Activated CD4-positive, alpha-beta memory T cell treated with anti-CD3 and anti-CD28 coated beads for 36 hours (primary cell): ENCODE measurements around the gene APBA2. TPM values are rescaled to one million over a fixed set of nuclear protein-coding genes. Genes with fewer than 3 reads are reported as not detected.
A peak's percentile ranks its signal among the peaks of the same experiment; 100 is the strongest.
"Not testable (repeated sequence)": the region's sequence is repeated elsewhere in the genome, so short reads cannot be mapped to it uniquely, and the experiment has no call there.

Experiments
- CTCF ChIA-PET: fragments of 350-600 bp; sonication (Branson Sonifier 250); formaldehyde crosslinking; loops from one replicate; lab custom pipeline; 2021; ENCODE audit warnings: antibody characterized with exemption, inconsistent platforms; lab: Charles Lee
- POLR2A ChIA-PET: fragments of 350-600 bp; sonication (Branson Sonifier 250); formaldehyde crosslinking; loops from one replicate; lab custom pipeline; 2021; ENCODE audit warnings: antibody characterized with exemption; lab: Charles Lee
- DNase-seq: peaks from one replicate; pipeline ENCODE4 v3.0.0-alpha.2; 2020
- H3K27ac Mint-ChIP-seq: one replicate; pipeline ENCODE4 v1.8.0; 2021; ENCODE audit warnings: mixed read lengths
- H3K27me3 Mint-ChIP-seq: one replicate; pipeline ENCODE4 v1.8.0; 2021; ENCODE audit warnings: mixed read lengths
- H3K36me3 Mint-ChIP-seq: one replicate; pipeline ENCODE4 v1.8.0; 2021; ENCODE audit warnings: mixed read lengths
- H3K4me1 Mint-ChIP-seq: one replicate; pipeline ENCODE4 v1.8.0; 2021; ENCODE audit warnings: low read depth, mixed read lengths
- H3K4me3 Mint-ChIP-seq: one replicate; pipeline ENCODE4 v1.8.0; 2021; ENCODE audit warnings: mild to moderate bottlenecking, mixed read lengths
- H3K9me3 Mint-ChIP-seq: one replicate; pipeline ENCODE4 v1.8.0; 2021; ENCODE audit warnings: mixed read lengths
- intact Hi-C: fragments of 100-400 bp; cut with micrococcal nuclease; formaldehyde crosslinking; loops from one replicate; pipeline ENCODE4 v1.15.1; 2023
- total RNA-seq, 2 experiments: library from RNA; stranded (reverse); gene quantifications; one replicate each; pipeline ENCODE4 v1.2.3, GENCODE V29; 2021

The APBA2 gene
- total RNA-seq, 2 experiments from 2014 or later = 6.4 to 8.9 TPM

GRCh38 chr15:29044503-29044901 lies 158.7 kb downstream of the APBA2 start:
- Mint-ChIP-seq H3K4me3 (no peak overlapping the region), H3K27me3 (no peaks in the 10 kb centered on the region), H3K9me3 (no peaks in the 10 kb centered on the region), H3K4me1 (peaks cover 22% of the 10 kb centered on the region), H3K27ac (no peak overlapping the region), H3K36me3 (no peaks in the 10 kb centered on the region)
- ChIA-PET CTCF (interaction anchor here (0.9 to 1.0 kb wide), 2 partner anchors 14 to 45 kb away, joined by 3 read pairs; no protein-coding TSS in a partner anchor), POLR2A (no interaction called here)
- intact Hi-C loops = no loop called here
- DNase-seq = no peak

DNA sequence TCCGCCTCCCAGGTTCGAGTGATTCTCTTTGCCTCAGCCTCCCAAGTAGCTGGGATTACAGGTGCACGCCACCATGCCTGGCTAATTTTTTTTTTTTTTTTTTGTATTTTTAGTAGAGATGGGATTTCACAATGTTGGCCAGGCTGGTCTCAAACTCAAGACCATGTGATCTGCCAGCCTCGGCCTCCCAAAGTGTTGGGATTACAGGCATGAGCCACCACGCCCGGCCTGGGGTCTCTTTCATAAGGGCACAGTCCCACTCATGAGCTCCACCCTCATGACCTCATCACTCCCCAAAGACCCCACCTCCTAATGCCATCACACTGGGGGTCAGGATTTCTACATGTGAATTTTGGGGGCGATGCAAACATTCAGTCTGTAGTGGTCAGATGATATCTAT lies 159.4 kb downstream of the APBA2 start:
- H3K4me1 Mint-ChIP-seq = peaks cover 15% of the 10 kb centered on the region
- intact Hi-C loops = loop anchor here (1.0 kb wide), 1 partner anchor 224 kb away; the partner anchor contains the start of gene NSMCE3
- H3K27ac Mint-ChIP-seq, POLR2A ChIA-PET, H3K9me3 Mint-ChIP-seq, H3K4me3 Mint-ChIP-seq, H3K36me3 Mint-ChIP-seq, H3K27me3 Mint-ChIP-seq, DNase-seq: not testable (repeated sequence)
- CTCF ChIA-PET = interaction anchor here (1.0 to 1.3 kb wide), 2 partner anchors 14 to 45 kb away, joined by 3 to 4 read pairs; no protein-coding TSS in a partner anchor

DNA sequence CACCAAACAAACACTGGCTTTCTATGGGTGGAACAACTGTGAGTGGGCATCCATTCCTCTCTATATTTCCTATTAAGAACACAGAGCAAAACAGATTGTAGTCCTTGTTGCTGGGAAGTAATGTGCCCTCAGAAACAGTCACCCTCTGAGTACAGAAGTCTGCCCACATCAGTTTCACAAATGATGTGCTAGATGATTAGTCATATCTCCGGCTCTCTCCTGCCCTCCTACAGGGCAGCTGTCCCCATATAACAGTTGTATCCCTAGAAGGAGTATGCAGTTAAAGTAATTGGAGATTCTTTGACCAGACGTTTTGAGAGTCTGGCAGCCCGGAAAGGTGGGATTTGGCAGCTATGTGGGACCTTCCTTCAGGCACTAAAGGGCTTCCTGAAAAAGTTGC lies 159.9 kb downstream of the APBA2 start:
- H3K27ac Mint-ChIP-seq = no peak overlapping the region
- CTCF ChIA-PET = interaction anchor here (1.3 kb wide), 1 partner anchor 44 kb away, joined by 4 read pairs; no protein-coding TSS in a partner anchor
- intact Hi-C loops = loop anchor here (1.0 kb wide), 1 partner anchor 224 kb away; the partner anchor contains the start of gene NSMCE3
- POLR2A ChIA-PET = no interaction called here
- no peaks in the 10 kb centered on the region for H3K36me3 Mint-ChIP-seq
- no peaks in the 10 kb centered on the region for H3K27me3 Mint-ChIP-seq
- H3K9me3 Mint-ChIP-seq = no peaks in the 10 kb centered on the region
- H3K4me1 Mint-ChIP-seq = peaks cover 14% of the 10 kb centered on the region
- DNase-seq = peak; percentile 38
- H3K4me3 Mint-ChIP-seq = no peak overlapping the region

DNA sequence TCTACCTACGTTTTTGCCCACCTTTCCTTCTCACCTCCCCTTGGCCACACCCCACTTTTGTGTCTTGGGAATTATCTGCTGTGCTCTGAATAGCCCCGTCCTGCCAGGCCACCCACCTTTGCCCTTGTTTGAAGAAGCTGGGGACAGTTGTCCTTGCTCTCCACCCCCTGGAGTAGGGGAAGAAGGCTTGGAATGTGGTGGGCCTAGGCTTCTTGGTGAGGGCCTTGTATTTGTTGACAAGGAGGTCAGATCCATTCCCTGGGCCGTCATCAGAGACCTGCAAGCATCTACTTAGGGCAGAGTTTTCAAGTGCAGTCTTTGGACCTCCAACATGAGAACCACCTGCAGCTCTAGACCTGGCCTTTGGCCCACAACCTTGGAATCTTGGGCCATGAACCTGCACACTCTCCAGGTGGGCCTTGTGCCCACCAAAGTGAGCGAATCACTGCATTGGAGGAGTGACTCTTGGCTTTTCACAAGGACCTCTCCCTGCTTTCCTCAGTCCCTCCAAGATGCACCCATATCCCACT lies 160.6 kb downstream of the APBA2 start:
- H3K4me1 Mint-ChIP-seq = peaks cover 14% of the 10 kb centered on the region
- no peak for DNase-seq
- H3K9me3 Mint-ChIP-seq = no peaks in the 10 kb centered on the region
- H3K4me3 Mint-ChIP-seq = no peak overlapping the region
- H3K36me3 Mint-ChIP-seq = no peaks in the 10 kb centered on the region
- CTCF ChIA-PET = interaction anchor here (1.3 kb wide), 1 partner anchor 43 kb away, joined by 4 read pairs; no protein-coding TSS in a partner anchor
- H3K27me3 Mint-ChIP-seq = no peaks in the 10 kb centered on the region
- no peak overlapping the region for H3K27ac Mint-ChIP-seq
- intact Hi-C loops = no loop called here
- POLR2A ChIA-PET = no interaction called here

GRCh38 chr15:29046977-29047376 lies 161.2 kb downstream of the APBA2 start:
- H3K36me3 Mint-ChIP-seq = no peaks in the 10 kb centered on the region
- H3K4me1 Mint-ChIP-seq = peaks cover 14% of the 10 kb centered on the region
- no peaks in the 10 kb centered on the region for H3K27me3 Mint-ChIP-seq
- ChIA-PET POLR2A (no interaction called here), CTCF (no interaction called here)
- H3K9me3 Mint-ChIP-seq = no peaks in the 10 kb centered on the region
- intact Hi-C loops = no loop called here
- no peak overlapping the region for H3K4me3 Mint-ChIP-seq
- no peak overlapping the region for H3K27ac Mint-ChIP-seq
- DNase-seq = no peak

DNA sequence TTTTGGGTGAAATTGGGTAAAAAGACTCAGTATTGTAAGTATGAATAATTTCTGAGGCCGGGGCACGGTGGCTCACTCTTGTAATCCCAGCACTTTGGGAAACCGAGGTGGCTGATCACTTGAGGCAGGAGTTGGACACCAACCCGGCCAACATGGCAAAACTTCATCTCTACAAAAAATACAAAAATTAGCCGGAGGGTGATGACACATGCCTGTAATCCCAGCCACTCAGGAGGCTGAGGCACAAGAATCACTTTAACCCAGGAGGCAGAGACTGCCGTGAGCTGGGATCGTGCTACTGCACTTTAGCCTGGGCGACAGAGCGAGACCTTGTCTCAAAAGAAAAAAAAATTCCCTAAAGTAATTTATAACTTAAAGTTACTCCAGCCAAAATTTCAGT lies 162.2 kb downstream of the APBA2 start:
- Mint-ChIP-seq H3K27ac (no peak overlapping the region), H3K27me3 (no peaks in the 10 kb centered on the region), H3K36me3 (peaks cover under 1% of the 10 kb centered on the region), H3K9me3 (no peaks in the 10 kb centered on the region), H3K4me3 (no peak overlapping the region), H3K4me1 (peaks cover 14% of the 10 kb centered on the region)
- ChIA-PET CTCF (no interaction called here), POLR2A (no interaction called here)
- no peak for DNase-seq
- intact Hi-C loops = no loop called here

DNA sequence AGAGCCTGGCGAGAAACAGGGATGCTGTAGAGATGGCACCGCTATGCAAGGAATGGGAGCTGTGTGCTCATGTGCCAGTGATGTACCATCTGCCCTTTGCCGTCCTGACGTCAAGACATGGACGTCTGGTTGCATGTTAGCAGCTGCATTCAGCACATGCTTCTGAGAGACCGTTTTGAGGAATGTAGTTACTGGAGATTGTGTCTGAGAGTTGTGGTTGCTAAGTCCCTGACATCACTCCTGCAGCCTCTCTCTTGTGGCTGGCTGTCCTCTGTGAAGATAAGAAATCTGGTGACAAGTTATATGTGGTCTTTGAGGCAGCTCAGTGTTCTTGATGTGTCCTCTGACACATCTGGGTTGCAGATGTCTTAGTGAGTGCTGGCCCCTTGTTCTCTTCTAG lies 165.1 kb downstream of the APBA2 start:
- H3K27ac Mint-ChIP-seq = no peak overlapping the region
- H3K9me3 Mint-ChIP-seq = no peaks in the 10 kb centered on the region
- peaks cover 2% of the 10 kb centered on the region for H3K36me3 Mint-ChIP-seq
- intact Hi-C loops = no loop called here
- H3K27me3 Mint-ChIP-seq = no peaks in the 10 kb centered on the region
- no peak overlapping the region for H3K4me3 Mint-ChIP-seq
- peaks cover 4% of the 10 kb centered on the region for H3K4me1 Mint-ChIP-seq
- peak; percentile 18 for DNase-seq
- CTCF ChIA-PET = interaction anchor here (0.9 kb wide), 1 partner anchor 39 kb away, joined by 3 read pairs; no protein-coding TSS in a partner anchor
- POLR2A ChIA-PET = no interaction called here

GRCh38 chr15:29051422-29051821 lies 165.6 kb downstream of the APBA2 start:
- CTCF ChIA-PET = interaction anchor here (0.9 kb wide), 1 partner anchor 38 kb away, joined by 3 read pairs; no protein-coding TSS in a partner anchor
- Mint-ChIP-seq H3K9me3 (no peaks in the 10 kb centered on the region), H3K4me1 (peaks cover 3% of the 10 kb centered on the region), H3K27ac (no peak overlapping the region), H3K4me3 (no peak overlapping the region), H3K36me3 (peaks cover 2% of the 10 kb centered on the region), H3K27me3 (no peaks in the 10 kb centered on the region)
- POLR2A ChIA-PET = no interaction called here
- intact Hi-C loops = no loop called here
- DNase-seq = no peak

- Mint-ChIP-seq H3K36me3 (peaks cover 3% of the 10 kb centered on the region), H3K4me1 (peaks cover 3% of the 10 kb centered on the region), H3K4me3 (no peak overlapping the region), H3K27me3 (no peaks in the 10 kb centered on the region), H3K9me3 (no peaks in the 10 kb centered on the region), H3K27ac (no peak overlapping the region)
- CTCF ChIA-PET = no interaction called here
- intact Hi-C loops = no loop called here
- POLR2A ChIA-PET = no interaction called here
- no peak for DNase-seq
These were observed 167.2 kb downstream of the APBA2 start for GRCh38 chr15:29053006-29053405.

DNA sequence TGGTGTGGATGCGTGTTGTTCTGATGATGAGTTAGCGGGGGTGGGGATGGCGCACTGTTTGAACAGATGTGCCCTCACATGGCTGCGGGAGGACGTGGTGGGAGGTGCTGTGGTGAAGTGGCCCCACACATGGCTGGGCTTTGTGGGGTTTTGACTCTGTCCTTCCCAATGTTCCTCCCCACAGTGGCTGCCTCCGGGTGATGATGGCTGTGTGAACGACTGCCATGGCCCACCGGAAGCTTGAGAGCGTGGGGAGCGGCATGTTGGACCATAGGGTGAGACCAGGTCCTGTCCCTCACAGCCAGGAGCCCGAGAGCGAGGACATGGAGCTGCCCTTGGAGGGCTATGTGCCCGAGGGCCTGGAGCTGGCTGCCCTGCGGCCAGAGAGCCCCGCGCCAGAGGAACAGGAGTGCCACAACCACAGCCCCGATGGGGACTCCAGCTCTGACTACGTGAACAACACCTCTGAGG lies 167.9 kb downstream of the APBA2 start:
- POLR2A ChIA-PET = no interaction called here
- Mint-ChIP-seq H3K4me1 (peaks cover 3% of the 10 kb centered on the region), H3K4me3 (no peak overlapping the region), H3K27ac (no peak overlapping the region), H3K27me3 (no peaks in the 10 kb centered on the region), H3K9me3 (no peaks in the 10 kb centered on the region), H3K36me3 (peaks cover 3% of the 10 kb centered on the region)
- DNase-seq = no peak
- CTCF ChIA-PET = no interaction called here
- intact Hi-C loops = no loop called here

- intact Hi-C loops = no loop called here
- no peak for DNase-seq
- POLR2A ChIA-PET = no interaction called here
These were observed 168.6 kb downstream of the APBA2 start for GRCh38 chr15:29054171-29055045.

GRCh38 chr15:29055876-29056275 lies 170.1 kb downstream of the APBA2 start:
- H3K4me3 Mint-ChIP-seq = no peak overlapping the region
- peaks cover 6% of the 10 kb centered on the region for H3K36me3 Mint-ChIP-seq
- H3K27me3 Mint-ChIP-seq = no peaks in the 10 kb centered on the region
- H3K9me3 Mint-ChIP-seq = peaks cover 2% of the 10 kb centered on the region
- no peak for DNase-seq
- POLR2A ChIA-PET = no interaction called here
- peaks cover 9% of the 10 kb centered on the region for H3K4me1 Mint-ChIP-seq
- H3K27ac Mint-ChIP-seq = no peak overlapping the region
- intact Hi-C loops = no loop called here
- CTCF ChIA-PET = no interaction called here

More at GRCh38 chr15:29054171-29055045, 168.6 kb downstream of the APBA2 start:
- peaks cover 9% of the 10 kb centered on the region for H3K4me1 Mint-ChIP-seq
- peaks cover 6% of the 10 kb centered on the region for H3K36me3 Mint-ChIP-seq
- peaks cover 2% of the 10 kb centered on the region for H3K9me3 Mint-ChIP-seq
- H3K27me3 Mint-ChIP-seq = no peaks in the 10 kb centered on the region
- H3K27ac Mint-ChIP-seq = no peak overlapping the region
- CTCF ChIA-PET = no interaction called here
- no peak overlapping the region for H3K4me3 Mint-ChIP-seq
